GM19452 (cell line): ENCODE data around the gene ZNF853.

ENCODE experiments used
- ATAC-seq: cut with Tn5 transposase; IDR thresholded peaks from one replicate; pipeline ENCODE4 v1.9.1; 2021; ENCODE audit not compliant: unreplicated experiment

Gene ZNF853

DNA sequence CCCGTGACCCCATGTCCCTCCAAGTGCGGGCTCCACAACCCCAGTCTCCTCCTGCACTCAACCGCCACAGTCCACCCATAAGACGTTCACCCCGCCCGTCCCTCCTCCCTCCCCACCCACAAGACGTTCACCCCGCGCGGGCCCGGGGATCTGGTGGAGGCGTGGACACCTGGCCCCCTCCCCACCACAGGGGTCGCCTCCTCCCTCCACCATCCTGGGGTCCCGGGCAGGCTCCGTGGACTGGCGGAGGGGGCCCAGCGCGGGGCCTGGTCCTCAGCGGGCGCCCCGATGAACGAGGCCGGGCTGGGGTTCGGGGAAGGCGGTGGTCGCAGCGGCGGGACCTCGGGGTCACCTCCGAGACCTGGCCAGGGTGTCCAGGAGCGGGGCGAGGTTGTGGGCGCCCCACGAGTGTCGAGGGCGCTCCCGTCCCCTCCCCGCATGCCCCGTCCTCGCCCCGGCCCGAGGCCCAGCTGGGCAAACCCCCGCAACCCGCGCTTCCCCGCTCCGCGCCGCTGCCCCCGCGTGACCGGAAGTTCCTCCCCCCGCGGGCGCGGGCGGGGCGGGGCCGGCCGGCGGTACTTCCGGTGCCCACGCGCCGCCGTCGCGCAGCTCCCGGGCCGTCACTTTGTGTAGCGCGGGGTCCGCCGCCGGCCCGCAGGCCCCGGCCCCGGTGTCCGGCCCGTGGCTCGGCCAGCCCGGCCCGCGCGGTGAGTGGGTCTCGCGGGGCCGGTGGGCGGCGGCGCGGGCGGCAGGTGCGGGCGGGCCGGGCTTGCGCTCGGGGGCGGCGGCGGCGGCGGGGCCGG is 21.5 kb downstream of the ZNF853 start, which contains the start of gene ZNF316:
Gene ZNF316, plus strand, starts transcription at position 578 of the 803 bp plus-strand sequence. CDS start 5,092 bp downstream, outside the sequence.
- peak; percentile 60 for ATAC-seq

DNA sequence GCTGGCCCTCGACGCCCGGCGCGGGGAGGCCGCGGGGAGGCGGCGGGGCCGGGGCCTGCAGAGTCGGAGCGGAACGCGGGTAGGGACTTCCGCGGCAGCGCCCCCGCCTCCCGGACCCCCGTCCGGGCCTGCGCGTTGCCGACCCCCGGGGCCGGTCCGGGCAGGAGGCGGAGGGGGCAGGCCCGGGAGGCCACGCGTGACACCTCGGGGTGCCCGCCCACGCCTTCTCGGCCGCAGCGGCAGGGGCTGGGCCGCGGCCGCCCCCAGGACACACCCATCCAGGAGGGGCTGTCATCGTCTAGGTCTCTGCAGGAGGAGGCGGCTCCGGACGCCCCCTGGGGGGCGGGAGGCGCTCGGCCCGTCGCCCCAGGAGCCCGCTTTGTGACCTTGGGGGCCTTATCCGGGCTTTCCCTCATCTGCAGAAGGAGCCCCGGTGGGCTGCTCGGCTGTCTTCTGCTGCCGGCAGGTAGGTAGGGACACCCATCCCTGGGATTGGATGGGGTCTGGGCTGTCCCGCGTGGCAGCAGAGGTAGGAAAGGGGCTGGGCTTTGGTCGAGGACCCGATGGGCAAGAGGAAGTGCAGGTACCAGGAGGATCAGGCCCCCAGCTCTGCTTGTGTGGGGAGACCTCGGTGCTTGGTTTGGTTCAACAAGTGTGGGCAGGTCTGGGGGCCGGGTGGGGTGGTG is 22.3 kb downstream of the ZNF853 start:
- peak; percentile 78 for ATAC-seq

GRCh38 chr7:6639032-6639431 is 23.6 kb downstream of the ZNF853 start:
- no peak for ATAC-seq

DNA sequence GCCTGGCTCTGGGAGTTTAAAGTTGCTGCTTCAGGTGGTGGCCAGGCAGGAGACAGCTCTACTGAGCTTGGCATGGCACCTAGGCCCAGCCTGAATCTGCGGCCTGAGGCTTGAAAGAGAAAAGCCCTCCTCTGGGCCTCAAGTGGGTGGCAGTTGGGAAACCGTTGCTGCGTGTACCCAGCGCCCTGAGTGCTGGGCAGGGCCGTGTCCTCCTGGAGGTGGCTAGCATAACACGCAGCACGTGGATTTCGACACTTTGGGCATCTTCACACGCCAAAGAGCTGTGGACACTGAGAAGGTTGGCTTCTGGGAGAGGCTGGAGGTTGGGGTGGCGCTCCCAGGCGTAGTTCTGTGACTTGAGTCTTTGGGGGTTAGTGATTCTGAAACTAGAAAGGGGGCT is 24.2 kb downstream of the ZNF853 start:
- no peak for ATAC-seq

DNA sequence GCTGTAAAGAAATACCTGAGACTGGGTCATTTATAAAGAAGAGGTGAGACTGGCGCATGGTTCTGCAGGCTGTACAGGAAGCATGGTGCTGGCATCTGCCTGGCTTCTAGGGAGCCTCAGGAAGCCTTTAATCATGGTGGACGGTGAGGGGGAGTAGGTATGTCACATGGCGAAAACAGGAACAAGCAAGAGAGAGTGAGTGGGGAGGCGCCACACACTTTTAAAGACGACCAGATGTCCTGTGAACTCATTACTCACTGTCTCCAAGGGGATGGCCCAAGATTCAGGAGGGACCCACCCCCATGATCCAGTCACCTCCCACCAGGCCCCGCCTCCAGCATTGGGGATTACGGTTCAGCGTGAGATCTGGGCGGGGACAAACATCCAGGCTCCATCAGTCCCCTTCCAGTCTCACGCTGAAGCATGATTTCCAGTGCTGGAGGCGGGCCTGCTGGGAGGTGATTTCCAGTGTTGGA is 24.9 kb downstream of the ZNF853 start:
- no peak for ATAC-seq

DNA sequence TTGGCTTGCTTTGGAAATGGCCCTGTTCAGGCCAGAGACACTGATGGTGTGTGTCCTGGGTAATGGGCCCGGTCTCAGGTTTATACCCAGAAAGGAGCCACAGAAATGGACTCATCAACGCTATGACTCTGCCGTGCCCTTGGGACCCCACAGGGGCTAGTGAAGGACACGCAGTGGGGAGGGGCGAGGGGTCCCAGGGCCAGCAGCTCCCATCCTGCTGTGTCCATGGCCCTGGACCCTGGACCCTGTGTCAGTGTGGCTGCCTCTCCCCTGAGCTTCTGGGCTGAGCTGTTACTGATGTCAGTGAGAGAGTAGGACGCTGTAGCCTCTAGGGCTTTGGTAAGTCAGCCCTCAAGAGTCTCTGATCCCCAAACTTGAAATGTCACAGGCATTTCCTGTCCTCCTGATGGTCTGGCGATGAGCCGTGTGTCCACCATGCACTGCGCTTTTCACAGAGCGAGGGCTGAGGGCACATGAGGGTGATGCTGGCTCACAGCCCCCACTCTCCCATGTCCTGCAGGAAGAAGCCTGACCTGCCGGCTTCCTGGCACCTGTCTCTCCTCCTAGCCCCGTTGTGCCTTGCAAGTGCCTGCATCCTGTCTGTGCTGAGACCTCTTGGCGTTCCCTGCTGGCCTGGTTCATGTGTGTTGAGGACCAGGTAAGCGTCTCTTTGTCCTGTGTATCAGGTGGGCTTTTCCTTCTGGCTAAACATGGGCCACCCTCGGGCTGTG is 26.1 kb downstream of the ZNF853 start:
- ATAC-seq = no peak

DNA sequence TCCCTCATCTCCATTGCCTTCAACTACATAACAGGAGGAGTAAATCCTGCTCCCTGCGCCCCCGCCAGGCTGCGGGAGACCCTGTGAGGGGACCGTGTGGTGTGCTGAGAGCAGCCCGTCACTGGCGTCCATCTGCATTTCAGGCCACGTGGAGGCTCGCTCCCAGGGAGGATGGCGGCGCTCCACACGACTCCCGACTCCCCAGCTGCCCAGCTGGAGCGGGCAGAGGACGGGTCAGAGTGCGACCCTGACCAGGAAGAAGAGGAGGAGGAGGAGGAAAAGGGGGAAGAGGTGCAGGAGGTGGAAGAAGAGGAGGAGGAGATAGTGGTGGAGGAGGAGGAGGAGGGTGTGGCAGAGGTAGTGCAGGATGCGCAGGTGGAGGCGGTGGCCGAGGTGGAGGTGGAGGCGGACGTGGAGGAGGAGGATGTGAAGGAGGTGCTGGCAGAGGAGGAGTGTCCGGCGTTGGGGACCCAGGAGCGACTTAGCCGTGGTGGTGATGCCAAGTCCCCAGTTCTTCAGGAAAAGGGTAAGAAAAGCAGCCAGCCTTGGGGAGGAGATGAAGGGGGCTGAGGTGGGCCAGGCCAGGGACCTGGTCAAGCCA is 26.9 kb downstream of the ZNF853 start:
- ATAC-seq = no peak

GRCh38 chr7:6642861-6643640 is 27.6 kb downstream of the ZNF853 start:
- no peak for ATAC-seq

DNA sequence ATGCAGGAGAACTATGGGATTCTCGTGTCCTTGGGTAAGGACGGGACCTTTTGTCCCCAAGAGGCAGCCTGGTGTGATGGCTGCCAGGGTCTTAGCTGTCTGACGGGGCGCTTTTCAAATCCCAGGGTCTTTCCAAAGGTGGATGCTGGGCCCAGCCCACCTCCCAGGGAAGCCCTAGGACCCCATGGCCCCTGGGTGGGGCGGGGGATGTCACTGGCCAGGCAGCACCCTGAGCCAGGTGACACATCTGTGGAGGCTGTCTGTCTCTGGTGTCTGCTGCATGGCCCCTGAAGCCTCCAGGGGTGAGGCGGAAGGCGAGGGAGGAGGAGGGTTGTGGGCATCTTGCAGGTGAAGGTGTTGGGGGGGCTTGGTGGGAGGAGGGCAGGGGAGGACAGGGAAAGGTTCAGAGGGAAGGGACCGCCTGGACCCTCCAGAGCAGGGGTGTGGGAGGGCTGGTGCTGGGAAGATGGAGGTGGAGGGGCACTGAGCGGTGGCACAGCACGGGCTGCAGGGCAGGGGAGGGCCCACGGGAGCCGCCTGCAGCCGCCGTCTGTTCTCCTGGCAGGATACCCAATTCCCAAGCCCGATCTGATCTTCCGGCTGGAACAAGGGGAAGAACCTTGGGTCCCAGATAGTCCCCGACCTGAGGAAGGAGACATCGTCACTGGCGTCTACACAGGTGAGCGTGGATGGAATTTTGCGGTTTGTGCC is 28.7 kb downstream of the ZNF853 start:
- ATAC-seq = no peak

DNA sequence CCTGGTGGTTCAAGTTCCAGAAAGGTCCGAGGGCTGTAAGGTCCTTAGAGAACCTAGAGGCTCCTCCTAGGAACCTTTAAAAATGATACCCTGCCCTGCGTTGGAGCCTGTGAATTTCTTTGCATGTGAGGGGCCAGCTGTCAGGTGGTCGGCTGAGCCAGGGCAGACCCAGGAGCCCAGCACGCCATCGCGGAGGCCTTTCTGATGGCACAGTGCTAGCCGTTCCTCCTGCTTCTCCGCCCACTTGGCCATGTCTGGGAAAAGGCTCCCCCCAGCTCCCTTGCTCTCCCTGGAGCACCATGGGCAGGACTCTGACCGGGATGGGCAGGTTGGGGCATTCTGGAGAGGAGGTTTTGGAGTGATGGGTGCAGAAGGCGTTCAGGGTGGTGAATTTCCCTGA is 29.3 kb downstream of the ZNF853 start:
- ATAC-seq = no peak

- ATAC-seq = no peak
Observed at GRCh38 chr7:6646465-6646864, 31.1 kb downstream of the ZNF853 start.

- ATAC-seq = no peak
Observed at GRCh38 chr7:6647080-6647479, 31.7 kb downstream of the ZNF853 start.

- ATAC-seq = no peak
Observed at GRCh38 chr7:6647541-6647940, 32.1 kb downstream of the ZNF853 start.

- no peak for ATAC-seq
Observed at GRCh38 chr7:6648066-6648814, 32.8 kb downstream of the ZNF853 start.

DNA sequence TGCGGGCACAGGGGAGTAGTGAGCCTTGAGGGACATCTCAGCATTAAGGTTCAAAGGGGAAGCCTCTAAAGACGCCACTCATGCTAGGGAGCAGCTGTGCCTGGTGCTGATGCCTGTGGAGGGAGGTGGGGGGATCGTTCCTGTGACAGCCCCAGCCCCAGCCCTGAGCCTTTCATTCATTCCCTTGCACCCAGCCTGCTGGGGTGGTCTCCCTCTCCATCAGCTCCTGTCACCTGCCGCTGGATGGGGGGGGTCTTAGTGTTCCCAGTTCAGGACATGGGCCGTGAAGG is 33.4 kb downstream of the ZNF853 start:
- no peak for ATAC-seq

DNA sequence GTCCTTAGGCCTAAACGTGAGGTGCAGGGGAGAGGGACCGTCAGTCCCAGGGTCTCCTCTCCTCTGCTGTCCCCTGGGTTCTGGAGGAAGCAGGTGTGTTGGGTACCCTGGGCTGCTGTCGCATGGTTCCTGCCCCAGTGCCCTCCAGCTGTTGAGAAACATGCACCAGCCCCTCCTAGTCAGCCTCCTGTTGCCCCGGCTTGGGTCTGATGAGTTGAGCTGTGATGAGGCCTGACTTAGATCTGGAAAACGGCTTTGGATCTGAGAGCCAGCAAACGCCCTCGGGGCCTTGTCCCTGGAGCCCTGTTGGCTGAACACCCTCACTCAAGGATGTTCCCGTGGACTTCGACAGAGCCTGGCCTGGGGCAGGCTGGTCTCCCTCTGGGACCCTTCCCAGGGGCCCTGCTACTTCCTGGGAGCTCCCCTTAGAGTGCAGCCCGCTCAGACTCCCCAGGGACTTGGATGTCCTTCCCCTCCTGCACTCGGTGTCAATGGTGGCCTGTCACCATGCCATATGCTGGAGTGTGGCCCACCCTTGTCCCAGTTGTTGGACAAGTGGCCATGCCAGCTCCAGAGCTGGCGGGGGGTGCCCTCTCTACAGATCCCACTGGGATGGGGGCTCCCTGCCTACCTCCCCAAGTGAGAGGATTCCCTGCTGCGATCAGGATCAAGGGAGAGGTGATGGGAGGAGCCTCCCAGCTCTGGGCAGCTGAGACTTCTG is 34.0 kb downstream of the ZNF853 start:
- ATAC-seq = no peak

DNA sequence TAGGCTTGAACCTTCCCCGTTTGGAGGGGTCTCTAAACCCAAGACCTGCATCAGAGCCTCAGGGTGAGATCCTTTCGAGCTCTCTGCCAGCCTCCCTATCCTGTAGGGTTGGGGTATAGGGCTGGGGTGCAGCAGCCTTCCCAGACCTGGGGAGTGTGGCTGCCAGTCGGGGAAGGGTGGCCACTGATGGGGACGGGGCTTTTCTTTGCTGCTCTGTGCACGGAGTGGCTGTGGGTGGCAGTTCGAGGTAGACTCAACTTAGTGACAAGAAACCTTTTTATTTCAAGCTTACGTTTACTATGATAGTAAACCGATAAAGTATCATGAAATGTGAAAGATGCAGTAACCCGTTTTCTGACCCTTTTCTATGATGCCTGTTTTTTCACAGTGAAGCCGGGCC is 34.7 kb downstream of the ZNF853 start:
- no peak for ATAC-seq

GRCh38 chr7:6650521-6651011 is 35.2 kb downstream of the ZNF853 start:
- no peak for ATAC-seq
